HG02840 (cell line): Measurements from ENCODE around the gene KRT73.

Source experiments
- ATAC-seq: cut with Tn5 transposase; IDR thresholded peaks from one replicate; pipeline ENCODE4 v1.9.1; 2021; ENCODE audit warnings: mild to moderate bottlenecking, moderate library complexity, moderate number of reproducible peaks; ENCODE audit not compliant: unreplicated experiment, low FRiP score

The KRT73 gene

GRCh38 chr12:52627395-52628110, 9.2 kb upstream of the KRT73 start:
- ATAC-seq: no peak

- ATAC-seq: no peak
Observed at GRCh38 chr12:52622349-52622748, 4.0 kb upstream of the KRT73 start.

GRCh38 chr12:52618866-52619265, 507 bp upstream of the KRT73 start:
- no peak for ATAC-seq

GRCh38 chr12:52617403-52617785, 965 bp downstream of the KRT73 start:
- ATAC-seq: no peak

GRCh38 chr12:52616680-52617402, 1.5 kb downstream of the KRT73 start:
- no peak for ATAC-seq

GRCh38 chr12:52615912-52616311, 2.4 kb downstream of the KRT73 start:
- ATAC-seq: no peak

GRCh38 chr12:52615208-52615868, 3.0 kb downstream of the KRT73 start:
- no peak for ATAC-seq

GRCh38 chr12:52614381-52615207, 3.8 kb downstream of the KRT73 start:
- ATAC-seq: no peak

GRCh38 chr12:52613384-52614030, 4.9 kb downstream of the KRT73 start:
- ATAC-seq: no peak

GRCh38 chr12:52612431-52613383, 5.7 kb downstream of the KRT73 start:
- no peak for ATAC-seq

GRCh38 chr12:52611080-52611468, 7.3 kb downstream of the KRT73 start:
- ATAC-seq: no peak

GRCh38 chr12:52608826-52609630, 9.3 kb downstream of the KRT73 start:
- ATAC-seq: no peak

- no peak for ATAC-seq
Observed at GRCh38 chr12:52608161-52608560, 10.2 kb downstream of the KRT73 start.

GRCh38 chr12:52607314-52607713, 11.0 kb downstream of the KRT73 start:
- no peak for ATAC-seq

- ATAC-seq: no peak
Observed at GRCh38 chr12:52606581-52607218, 11.7 kb downstream of the KRT73 start.

- ATAC-seq: no peak
Observed at GRCh38 chr12:52606096-52606495, 12.3 kb downstream of the KRT73 start.

- ATAC-seq: no peak
Observed at GRCh38 chr12:52605542-52605941, 12.8 kb downstream of the KRT73 start.

- no peak for ATAC-seq
Observed at GRCh38 chr12:52604859-52605258, 13.5 kb downstream of the KRT73 start.
